ENCODE data around the gene EIF5. TPM values are rescaled to one million over a fixed set of nuclear protein-coding genes. Genes with fewer than 3 reads are reported as not detected.

Gene EIF5
- total and polyA plus RNA-seq, 11 donors = 38.1 to 304 (median 255) TPM

DNA sequence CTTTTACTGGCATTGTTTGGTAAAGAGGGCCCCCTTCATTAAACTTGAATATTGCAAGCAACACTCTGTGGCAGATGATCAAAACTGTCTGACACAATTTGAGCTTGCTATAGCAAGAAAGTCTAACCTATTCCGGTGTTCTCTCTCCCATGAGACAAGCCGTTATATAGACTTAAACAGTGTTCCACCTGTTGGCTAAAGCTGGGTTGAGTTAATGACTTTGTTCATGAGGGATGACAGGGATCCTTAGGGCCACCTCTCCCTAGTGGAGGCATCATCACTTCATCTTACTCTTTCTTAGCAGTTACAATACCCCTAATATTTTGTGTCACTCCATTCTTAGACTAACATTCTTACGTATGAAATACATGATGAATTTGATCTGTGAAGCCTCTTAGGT is 3.8 kb downstream of the EIF5 start:
- WGBS, 4 donors = 77 to 91% (median 84%) methylated on average over 3 of the region's 3 CpGs
- ATAC-seq (no peak), DNase-seq (no peak)
- intact Hi-C loops (cut with DNase I) = loop anchor here in 4 of 10 donors (5.0 to 10.0 kb wide), 3 partner anchors 45 to 50 kb away; partner anchors contain the start of gene MARK3 (in 3 of the 4)
- Histone ChIP-seq H3K4me1 (peaks cover 4 to 41% (median 26%) of the 10 kb centered on the region in 12 donors), H3K27me3 (no peaks in the 10 kb centered on the region), H3K36me3 (peaks cover 4 to 76% (median 75%) of the 10 kb centered on the region in 9 donors), H3K4me3 (no peak overlapping the region), H3K9me3 (no peaks in the 10 kb centered on the region), H3K27ac (no peak overlapping the region)
- TF ChIP-seq POLR2A (IDR thresholded peaks at IDR 0.05) = no peak
- TF ChIP-seq, protein P1, sequence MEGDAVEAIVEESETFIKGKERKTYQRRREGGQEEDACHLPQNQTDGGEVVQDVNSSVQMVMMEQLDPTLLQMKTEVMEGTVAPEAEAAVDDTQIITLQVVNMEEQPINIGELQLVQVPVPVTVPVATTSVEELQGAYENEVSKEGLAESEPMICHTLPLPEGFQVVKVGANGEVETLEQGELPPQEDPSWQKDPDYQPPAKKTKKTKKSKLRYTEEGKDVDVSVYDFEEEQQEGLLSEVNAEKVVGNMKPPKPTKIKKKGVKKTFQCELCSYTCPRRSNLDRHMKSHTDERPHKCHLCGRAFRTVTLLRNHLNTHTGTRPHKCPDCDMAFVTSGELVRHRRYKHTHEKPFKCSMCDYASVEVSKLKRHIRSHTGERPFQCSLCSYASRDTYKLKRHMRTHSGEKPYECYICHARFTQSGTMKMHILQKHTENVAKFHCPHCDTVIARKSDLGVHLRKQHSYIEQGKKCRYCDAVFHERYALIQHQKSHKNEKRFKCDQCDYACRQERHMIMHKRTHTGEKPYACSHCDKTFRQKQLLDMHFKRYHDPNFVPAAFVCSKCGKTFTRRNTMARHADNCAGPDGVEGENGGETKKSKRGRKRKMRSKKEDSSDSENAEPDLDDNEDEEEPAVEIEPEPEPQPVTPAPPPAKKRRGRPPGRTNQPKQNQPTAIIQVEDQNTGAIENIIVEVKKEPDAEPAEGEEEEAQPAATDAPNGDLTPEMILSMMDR (IDR thresholded peaks at IDR 0.05) = no peak

DNA sequence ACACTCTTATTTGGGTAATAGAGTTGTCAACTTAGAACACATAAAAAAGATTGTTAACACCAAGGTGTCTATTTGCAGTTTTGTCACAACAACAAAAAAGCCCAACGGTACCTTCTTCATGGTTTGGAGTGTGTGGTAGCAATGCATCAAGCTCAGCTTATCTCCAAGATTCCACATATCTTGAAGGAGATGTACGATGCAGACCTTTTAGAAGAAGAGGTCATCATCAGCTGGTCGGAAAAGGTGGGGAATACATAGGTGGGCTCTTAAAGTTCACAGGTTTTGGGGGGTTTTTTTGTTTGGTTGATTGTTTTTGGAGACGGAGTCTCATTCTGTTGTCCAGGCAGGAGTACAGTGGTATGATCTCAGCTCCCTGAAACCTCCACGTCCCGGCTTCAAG is 5.5 kb downstream of the EIF5 start:
- Histone ChIP-seq H3K36me3 (peaks cover 5 to 94% (median 92%) of the 10 kb centered on the region in 9 donors), H3K4me1 (peaks cover 4 to 37% (median 23%) of the 10 kb centered on the region in 12 donors), H3K4me3 (no peak overlapping the region), H3K9me3 (no peaks in the 10 kb centered on the region), H3K27me3 (no peaks in the 10 kb centered on the region), H3K27ac (no peak overlapping the region)
- 78 to 86% (median 81%) methylated on average over 6 of the region's 6 CpGs for WGBS, 4 donors
- TF ChIP-seq POLR2A (IDR thresholded peaks at IDR 0.05) = no peak
- DNase-seq (no peak), ATAC-seq (no peak)
- intact Hi-C loops (cut with DNase I) = loop anchor here in 4 of 10 donors (5.0 to 10.0 kb wide), 3 partner anchors 43 to 48 kb away; partner anchors contain the start of gene MARK3 (in 3 of the 4)

DNA sequence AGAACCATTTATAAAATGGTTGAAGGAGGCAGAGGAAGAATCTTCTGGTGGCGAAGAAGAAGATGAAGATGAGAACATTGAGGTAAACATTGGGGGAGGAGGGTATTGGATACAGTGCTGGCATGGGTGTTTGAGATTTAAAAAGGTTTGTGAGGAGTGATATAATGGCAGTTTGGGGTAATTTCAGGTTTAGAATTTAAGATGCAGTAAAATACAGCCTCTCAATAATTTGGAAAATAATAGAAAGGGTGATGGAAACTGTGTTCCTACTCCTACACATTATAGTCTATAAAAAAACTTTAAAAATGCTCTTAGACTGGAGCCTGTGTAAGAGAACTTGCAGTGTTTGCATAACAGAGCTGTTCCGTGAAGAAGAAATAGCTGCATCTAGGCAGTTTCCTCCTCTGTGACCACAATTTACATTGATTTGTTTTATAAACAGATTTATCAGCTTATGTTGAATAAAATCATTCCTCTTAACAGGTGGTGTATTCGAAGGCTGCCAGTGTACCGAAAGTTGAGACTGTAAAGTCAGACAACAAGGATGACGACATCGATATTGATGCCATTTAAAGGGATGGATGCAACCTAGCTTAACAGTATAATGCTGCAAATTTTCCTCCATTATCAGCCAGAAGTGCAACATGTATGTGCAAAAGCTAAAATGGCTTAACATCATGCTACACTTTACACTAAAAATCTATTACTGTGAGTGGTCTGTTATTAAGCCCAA is 6.6 kb downstream of the EIF5 start:
- WGBS, 4 donors = 83 to 90% (median 86%) methylated on average over 6 of the region's 6 CpGs
- DNase-seq (no peak), ATAC-seq (no peak)
- no peak overlapping the region for H3K27ac ChIP-seq
- intact Hi-C loops (cut with DNase I) = loop anchor here in 1 of 10 donors (5.0 kb wide), 1 partner anchor 42 kb away; no protein-coding TSS in a partner anchor
- H3K4me3 ChIP-seq = no peak overlapping the region
- peaks cover 4 to 32% (median 18%) of the 10 kb centered on the region in 12 donors for H3K4me1 ChIP-seq
- H3K9me3 ChIP-seq = no peaks in the 10 kb centered on the region
- TF ChIP-seq POLR2A (IDR thresholded peaks at IDR 0.05) = no peak
- TF ChIP-seq, protein P1 (IDR thresholded peaks at IDR 0.05) = no peak
- no peaks in the 10 kb centered on the region for H3K27me3 ChIP-seq
- H3K36me3 ChIP-seq = peaks cover 5 to 100% (median 97%) of the 10 kb centered on the region in 9 donors

DNA sequence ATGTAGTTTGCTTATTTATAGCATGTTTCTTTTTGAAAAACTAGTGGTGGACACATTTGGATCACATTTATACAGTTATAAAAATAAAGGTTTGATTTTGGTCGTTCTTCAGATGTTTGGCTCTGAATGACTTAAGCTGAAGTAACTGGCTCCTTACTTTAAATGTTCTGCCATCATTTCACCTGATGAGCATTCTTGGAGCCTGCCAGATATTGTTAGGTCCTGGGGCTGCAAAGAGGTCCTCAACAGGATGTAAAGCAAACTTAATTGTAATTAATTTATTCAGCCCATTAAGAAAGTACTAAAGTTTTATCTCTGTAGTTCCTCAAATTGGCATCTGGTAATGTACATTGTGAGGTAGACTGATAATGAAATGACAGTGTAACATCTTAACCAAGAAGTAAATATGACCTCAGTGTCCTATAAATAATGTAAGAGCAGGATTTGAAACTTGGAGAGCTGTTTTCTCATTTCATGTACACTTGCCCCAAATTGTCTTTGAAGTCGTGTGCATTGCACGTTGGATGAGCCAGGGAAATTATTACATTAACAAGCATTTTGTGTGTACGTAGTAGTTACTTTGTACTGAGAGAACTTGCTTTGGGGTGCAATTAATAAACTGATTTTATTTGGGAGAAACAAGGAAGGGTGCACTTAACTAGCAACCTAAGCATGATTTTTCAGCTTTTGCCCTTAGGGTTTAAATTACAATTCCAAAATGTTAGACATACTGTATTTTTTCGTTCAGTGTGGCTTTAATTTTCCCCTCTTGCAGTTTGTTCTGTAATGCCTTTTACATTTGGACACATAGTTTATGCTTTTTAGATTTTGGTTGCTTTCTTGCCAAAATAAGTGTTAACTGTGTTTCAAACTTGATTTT is 7.5 kb downstream of the EIF5 start:
- no peak for ATAC-seq

More for the DNA sequence above, 7.5 kb downstream of the EIF5 start:
- peaks cover 2 to 92% (median 88%) of the 10 kb centered on the region in 9 donors for H3K36me3 ChIP-seq
- no peaks in the 10 kb centered on the region for H3K9me3 ChIP-seq
- H3K4me3 ChIP-seq = no peak overlapping the region
- no peaks in the 10 kb centered on the region for H3K27me3 ChIP-seq
- intact Hi-C loops (cut with DNase I) = loop anchor here in 1 of 10 donors (5.0 kb wide), 1 partner anchor 41 kb away; no protein-coding TSS in a partner anchor
- H3K4me1 ChIP-seq = peaks cover 0 to 24% (median 10%) of the 10 kb centered on the region in 12 donors
- no peak for DNase-seq
- no peak overlapping the region for H3K27ac ChIP-seq
- 57 to 81% (median 73%) methylated on average over 5 of the region's 5 CpGs for WGBS, 4 donors
- TF ChIP-seq, protein P1 (IDR thresholded peaks at IDR 0.05) = no peak
- TF ChIP-seq POLR2A (IDR thresholded peaks at IDR 0.05) = no peak

Measured in heart left ventricle (tissue), 16 donors.